ENCODE data around the gene TINAG.

- TF ChIP-seq, protein P1, sequence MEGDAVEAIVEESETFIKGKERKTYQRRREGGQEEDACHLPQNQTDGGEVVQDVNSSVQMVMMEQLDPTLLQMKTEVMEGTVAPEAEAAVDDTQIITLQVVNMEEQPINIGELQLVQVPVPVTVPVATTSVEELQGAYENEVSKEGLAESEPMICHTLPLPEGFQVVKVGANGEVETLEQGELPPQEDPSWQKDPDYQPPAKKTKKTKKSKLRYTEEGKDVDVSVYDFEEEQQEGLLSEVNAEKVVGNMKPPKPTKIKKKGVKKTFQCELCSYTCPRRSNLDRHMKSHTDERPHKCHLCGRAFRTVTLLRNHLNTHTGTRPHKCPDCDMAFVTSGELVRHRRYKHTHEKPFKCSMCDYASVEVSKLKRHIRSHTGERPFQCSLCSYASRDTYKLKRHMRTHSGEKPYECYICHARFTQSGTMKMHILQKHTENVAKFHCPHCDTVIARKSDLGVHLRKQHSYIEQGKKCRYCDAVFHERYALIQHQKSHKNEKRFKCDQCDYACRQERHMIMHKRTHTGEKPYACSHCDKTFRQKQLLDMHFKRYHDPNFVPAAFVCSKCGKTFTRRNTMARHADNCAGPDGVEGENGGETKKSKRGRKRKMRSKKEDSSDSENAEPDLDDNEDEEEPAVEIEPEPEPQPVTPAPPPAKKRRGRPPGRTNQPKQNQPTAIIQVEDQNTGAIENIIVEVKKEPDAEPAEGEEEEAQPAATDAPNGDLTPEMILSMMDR (conservative IDR thresholded peaks at IDR 0.05 in 1 of 2, IDR thresholded peaks at IDR 0.05 in 1 of 2; ENCODE audit: extremely low read depth in 1 of 2, insufficient read depth in 1 of 2, low read depth in 1 of 2, low read length in 2 of 2) = no peak
- TF ChIP-seq EZH2 (IDR thresholded peaks at IDR 0.05; ENCODE audit: borderline replicate concordance, low read length) = no peak
Observed at GRCh38 chr6:54431466-54431865, 123.2 kb downstream of the TINAG start.

Measured in mammary epithelial cell (primary cell).